ENCODE results near the gene GLOD4.
"Not testable (repeated sequence)": the region's sequence is repeated elsewhere in the genome, so short reads cannot be mapped to it uniquely, and the experiment has no call there.

Gene GLOD4, protein sequence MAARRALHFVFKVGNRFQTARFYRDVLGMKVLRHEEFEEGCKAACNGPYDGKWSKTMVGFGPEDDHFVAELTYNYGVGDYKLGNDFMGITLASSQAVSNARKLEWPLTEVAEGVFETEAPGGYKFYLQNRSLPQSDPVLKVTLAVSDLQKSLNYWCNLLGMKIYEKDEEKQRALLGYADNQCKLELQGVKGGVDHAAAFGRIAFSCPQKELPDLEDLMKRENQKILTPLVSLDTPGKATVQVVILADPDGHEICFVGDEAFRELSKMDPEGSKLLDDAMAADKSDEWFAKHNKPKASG

GRCh38 chr17:781805-782731, at the start of gene GLOD4, which contains the start of gene MRM3:
TSS of gene GLOD4 (minus strand) at chr17:782280. CDS start at chr17:782255, 25 bp downstream.
TSS of gene MRM3 (plus strand) at chr17:782353. CDS start at chr17:782379, 26 bp downstream.
- no peak for DNase-seq (ENCODE audit: low read depth, low spot score)

DNA sequence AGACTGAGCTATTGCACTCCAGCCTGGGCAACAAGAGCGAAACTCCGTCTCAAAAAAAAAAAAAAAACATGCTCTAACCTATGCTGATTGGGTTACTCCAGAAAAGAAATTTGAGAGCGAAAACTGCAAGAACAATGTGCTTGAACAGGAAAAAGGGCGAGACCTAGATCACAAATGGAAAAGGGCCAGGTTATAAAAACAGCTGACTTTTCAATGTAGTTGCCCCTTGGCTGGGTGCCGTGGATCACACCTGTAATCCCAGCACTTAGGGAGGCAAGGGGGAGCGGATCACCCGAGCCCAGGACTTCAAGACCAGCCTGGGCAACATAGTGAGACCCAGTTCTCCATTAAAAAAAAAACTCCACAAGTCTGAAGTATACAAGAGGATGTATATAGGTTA, 48.9 kb upstream of the GLOD4 start:
- DNase-seq (ENCODE audit: low read depth, low spot score) = no peak

DNA sequence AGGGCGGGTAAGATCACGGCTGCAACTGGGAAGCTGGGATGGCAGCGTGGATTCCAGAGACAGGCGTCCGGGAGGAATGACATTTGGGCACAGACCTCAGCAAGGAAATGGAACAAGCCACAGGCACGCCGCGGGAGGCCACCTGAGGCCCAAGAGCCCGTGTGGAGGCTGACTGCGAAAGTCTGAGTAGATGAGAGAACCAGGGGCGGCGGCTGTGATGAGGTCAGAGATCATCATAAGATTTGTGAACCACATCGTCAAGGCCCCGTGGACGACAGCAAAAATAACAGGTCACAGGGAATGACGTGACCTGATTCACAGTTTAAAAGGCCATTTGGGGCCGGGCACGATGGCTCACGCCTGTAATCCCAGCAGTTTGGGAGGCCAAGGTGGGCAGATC, 48.3 kb upstream of the GLOD4 start:
- no peak for DNase-seq (ENCODE audit: low read depth, low spot score)

GRCh38 chr17:829614-830013, 47.5 kb upstream of the GLOD4 start:
- not testable (repeated sequence) for DNase-seq (ENCODE audit: low read depth, low spot score)

DNA sequence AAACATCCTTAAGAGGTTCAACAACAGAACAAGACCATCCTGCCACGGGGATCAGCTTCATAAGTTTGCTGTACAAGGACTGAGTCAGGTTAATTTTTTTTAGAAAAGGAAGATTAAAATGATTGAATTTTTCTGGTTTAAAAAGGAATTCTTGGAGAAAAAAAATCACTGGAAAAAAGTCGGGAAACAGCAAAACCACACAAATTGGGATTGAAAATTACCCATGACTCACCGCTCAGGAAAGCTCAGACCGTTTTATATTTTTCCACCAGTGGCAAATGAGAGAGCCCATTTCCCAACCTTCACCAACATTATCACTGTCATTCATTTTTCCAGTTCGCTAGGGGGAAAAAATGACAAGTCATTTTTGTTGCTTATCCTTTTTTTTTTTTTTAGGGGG, 46.7 kb upstream of the GLOD4 start:
- no peak for DNase-seq (ENCODE audit: low read depth, low spot score)

DNA sequence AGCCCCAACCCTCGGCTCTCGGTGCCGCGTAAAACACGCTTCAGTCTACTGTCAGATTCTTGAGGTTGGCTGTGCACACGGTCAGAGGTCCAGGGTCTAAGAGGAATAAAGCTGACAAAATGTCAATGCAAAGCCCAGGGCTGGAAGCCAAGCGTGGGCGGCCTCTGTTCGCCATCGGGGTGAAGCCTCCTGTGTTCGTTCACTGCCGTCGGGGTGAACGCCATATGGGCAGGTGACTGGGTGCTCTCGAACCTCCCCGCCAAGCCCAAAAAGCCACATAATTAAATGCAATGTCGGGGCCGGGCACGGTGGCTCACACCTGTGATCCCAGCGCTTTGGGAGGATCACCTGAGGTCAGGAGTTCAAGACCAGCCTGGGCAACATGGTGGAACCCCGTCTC, 44.7 kb upstream of the GLOD4 start:
- DNase-seq (ENCODE audit: low read depth, low spot score) = no peak

GRCh38 chr17:825216-825615, 43.1 kb upstream of the GLOD4 start:
- no peak for DNase-seq (ENCODE audit: low read depth, low spot score)

DNA sequence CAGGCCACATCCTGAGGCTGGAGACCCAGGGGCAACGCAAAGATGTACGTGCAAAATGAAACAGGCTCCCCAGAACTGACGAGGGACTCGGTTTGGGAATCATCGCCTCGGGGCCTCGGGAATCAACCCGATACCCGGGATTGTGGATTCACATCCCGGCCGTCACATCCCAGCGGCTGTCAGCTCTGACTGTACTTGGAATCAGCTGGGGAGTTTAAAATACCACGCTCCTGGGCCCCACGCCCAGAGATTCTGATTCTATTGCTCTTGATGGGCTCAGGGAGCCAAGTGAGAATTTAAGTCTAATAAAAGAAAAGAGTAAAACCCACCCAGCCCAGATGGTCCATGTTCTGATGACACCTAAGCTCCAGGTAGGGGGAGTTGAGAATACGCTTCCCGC, 42.3 kb upstream of the GLOD4 start:
- no peak for DNase-seq (ENCODE audit: low read depth, low spot score)

- DNase-seq (ENCODE audit: low read depth, low spot score) = no peak
Observed at GRCh38 chr17:823501-823902, 41.4 kb upstream of the GLOD4 start.

DNA sequence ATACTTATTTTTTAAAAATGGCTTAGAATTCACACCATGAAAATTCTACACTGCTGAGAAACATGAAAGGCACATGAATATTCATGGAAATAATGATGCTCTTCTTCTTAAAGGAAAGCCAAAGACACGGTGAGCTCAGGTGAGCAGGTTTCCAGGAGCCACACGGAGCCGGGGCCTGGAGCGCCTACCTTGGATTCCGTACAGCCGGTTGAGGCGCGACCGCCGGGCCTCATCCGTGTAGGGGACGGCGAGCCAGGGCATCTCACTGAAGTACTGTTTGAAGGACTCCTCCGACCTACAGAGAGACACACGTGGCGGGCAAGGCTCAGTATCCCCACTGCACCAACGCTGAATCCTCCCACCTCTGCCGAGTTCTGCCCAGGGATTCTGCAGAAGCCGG, 37.2 kb upstream of the GLOD4 start:
- DNase-seq (ENCODE audit: low read depth, low spot score) = no peak

DNA sequence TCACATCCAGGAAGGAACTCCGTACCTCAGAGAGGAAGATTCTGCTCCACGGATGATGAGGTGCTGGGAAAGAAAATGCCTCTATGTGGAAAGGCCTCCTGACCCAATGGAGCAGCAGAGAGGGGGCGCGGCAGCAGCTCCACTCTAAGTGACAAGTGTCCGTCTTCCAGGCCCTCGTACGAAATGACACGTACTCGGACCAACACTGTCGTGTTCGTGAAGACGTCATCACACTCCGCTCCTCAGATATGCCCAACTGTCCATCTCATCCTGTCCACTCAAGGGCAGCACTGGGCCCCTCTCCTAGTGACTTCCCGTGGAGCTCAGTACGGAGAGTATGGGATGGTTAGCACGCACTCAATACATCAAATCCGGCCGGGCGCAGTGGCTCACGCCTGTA, 32.3 kb upstream of the GLOD4 start:
- DNase-seq (ENCODE audit: low read depth, low spot score) = no peak

- DNase-seq (ENCODE audit: low read depth, low spot score) = no peak
Observed at GRCh38 chr17:812638-813204, 30.6 kb upstream of the GLOD4 start.

DNA sequence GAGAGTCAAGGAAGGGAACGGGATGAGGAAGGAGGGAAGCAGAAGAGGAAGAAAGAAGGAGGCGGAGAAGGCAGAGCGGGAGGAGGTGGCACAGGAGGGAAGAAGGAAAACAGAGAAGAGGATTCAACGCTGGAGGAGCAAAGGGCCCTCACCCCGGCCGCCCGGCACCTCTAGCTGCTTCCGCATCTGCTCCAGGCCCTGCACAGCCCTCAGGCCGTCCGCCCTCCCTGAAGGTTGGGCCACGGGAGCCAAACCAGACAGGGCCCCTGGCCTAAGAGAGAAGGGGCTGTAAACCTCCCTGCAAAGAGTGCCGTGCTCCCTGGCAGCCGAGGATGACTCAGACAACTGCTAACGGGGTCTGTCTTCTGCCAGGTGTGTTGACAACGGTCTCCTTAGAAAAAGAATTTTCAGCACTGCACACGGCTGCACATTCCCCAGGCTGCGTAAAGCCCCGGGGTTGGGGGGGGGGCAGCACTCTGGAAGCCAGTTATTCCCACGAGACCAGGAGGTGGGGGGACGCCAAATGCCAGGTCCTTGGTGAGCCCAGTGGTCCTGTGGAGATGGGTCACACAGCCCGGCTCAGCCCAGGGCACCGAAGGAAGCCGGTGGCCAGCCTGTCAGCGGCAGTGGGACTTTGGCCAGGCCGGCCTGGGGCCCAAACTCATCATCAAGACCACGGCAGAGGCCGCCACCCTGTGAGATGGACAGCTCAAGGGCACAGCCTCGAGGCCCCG, 29.1 kb upstream of the GLOD4 start:
- DNase-seq (ENCODE audit: low read depth, low spot score) = no peak

GRCh38 chr17:807523-808294, 25.6 kb upstream of the GLOD4 start:
- no peak for DNase-seq (ENCODE audit: low read depth, low spot score)

DNA sequence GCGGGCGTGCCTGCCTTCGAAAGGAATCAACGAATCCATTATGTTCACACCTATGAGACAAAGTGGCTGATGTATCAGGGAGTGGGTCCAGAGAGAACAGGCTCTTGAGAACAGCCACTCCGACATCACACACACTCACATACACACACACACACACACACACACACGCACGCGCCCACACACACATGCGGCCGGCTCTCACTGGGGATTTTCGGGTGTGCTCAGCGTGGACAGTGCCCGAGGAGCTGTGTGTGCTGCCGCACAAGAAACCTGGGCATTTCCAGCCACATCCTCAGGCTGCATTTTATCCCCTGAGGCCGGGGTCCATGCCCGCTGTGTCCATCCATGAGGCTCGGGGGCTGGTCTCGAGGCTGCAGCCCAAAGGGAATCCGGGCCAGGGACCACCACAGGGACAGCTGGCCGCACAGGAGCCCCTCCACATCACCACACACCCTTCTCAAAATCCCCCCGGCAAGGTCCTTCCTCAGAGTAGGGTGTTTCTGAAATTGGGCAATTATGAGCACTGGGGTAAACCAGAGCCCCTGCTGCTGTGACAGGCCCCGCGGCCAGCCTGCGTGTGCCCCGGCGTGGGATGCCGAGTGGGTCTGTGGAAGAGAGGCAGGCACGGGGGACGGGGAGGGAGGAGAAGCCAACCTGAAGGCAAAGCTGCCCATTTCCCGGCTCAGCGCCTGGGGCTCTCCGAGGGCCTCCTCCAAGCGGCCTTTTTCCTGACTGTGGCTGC, 24.9 kb upstream of the GLOD4 start:
- DNase-seq (ENCODE audit: low read depth, low spot score) = no peak

GRCh38 chr17:806346-806745, 24.3 kb upstream of the GLOD4 start:
- no peak for DNase-seq (ENCODE audit: low read depth, low spot score)

- not testable (repeated sequence) for DNase-seq (ENCODE audit: low read depth, low spot score)
Observed at GRCh38 chr17:805886-806285, 23.8 kb upstream of the GLOD4 start.

- no peak for DNase-seq (ENCODE audit: low read depth, low spot score)
Observed at GRCh38 chr17:804541-805435, 22.7 kb upstream of the GLOD4 start.

Measured in iPS DF 19.7 (cell line).